ENCODE results near the gene AJAP1.

AJAP1 gene

DNA sequence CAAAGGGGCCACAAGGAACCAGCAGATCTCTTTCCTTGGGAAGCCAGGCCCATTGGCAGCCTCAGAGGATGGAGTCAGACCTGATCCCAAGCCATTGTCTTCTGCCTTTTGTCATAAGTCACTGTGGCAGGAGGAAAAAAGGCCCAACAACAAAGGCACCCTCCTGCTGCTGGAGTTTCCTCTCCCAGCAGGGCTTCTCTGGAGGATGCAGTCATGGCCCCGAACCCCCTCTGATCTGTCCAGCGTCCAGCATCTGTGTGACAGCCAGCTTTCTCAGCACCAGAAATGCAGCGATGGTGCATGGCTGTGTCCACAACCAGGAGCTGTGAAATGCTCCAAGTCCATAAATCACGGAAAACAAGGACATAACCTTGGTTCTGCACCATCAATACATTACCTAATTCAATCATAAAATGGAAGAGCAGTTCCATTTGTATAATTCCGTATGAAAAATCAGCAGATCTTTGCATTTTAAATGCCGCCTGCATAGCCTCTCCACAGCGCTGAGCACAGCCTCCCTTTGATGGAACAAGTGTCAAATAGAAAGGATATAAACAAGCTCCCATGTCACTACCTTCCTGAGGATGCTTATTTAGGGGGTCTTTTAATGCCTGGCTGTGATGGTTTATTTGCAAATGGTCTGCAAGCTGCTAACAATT lies 30.6 kb downstream of the AJAP1 start:
- no peak for DNase-seq

DNA sequence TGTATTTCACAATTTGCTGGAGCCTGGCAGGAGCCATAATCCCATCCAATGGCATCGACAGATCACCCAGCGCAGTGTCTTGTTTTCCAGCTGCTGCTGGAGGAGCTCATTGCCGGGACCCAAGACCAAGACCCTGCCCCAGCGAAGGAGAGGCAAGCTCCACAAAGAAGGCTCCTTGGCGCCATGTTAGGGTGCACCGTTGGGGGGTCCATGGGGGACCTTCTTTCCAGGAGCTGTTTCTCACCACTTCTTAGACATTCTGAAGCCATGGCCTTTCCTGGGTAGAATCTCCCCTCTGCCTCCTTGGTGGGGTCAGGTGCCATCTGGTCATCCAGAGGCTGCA lies 31.1 kb downstream of the AJAP1 start:
- DNase-seq, result no peak

- no peak for DNase-seq
These were observed 33.5 kb downstream of the AJAP1 start for GRCh38 chr1:4687943-4688342.

GRCh38 chr1:4689271-4689935 lies 35.0 kb downstream of the AJAP1 start:
- DNase-seq, result no peak

DNA sequence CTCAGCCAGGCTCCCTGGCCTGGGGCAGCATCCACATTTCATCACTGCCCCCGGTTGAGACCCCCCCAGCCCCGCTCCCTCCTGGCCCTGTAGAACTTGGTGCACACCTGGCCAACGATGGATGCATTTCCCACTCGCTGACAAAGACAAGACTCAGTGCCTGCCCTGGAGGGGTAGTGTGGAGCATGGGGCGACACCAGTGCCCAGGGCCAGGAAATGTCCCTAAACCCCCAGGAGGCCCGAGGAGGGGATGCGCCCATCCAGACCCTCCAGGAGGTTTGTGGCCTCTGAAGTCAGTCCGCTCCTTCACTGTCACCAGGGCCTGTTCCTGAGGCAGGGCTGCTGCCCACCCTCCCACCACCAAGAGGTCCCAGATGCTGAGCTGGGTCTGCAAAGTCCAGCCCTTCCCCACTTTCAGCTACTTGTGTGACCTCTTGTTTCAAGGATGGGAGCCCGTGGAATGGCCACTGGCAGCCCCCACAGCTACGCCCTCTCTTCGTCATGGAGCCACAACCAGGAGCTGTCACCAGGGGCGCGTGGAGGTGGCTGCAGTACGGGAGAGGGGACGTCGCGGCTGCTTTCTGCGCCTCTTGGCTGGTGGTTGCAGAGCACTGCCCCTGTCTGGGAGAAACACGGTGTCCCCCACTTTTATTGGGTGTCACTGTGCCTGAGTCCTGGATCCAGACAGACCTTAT lies 35.7 kb downstream of the AJAP1 start:
- DNase-seq, result no peak

DNA sequence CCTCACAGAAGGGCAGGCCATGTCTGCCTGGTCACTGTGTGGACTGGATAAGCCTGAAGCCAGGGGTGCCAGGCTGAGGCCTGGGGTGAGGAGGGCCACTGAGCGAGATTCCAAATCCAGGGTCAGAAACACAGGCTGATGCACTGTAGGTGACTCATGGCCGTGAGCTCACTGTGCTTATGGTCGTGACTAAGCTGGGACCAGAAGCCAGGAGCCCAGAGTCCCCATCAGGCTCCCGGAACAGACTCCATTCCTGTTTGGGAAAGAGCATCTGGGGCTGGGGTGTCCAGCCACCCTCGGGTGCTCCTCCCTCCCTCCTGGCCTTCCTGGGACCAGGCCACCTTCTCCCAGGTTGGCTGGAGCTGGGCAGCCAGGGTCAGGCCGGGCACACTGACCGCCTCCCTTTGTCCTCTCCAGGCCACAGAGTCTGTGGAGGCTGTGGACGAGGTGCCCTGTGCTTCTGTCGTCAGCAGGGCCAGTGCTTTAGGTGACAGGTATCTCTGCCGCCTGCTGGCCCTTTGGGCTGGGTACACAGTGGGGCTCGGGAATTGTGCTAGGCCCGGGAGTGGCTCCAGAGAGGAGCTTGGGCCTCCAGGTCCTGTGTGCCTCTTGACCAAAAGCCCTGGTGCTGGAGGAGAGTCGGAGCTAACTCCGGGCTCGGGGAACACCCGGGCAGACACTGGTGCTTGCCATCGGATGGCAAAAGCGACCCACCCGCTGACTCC lies 36.7 kb downstream of the AJAP1 start:
- no peak for DNase-seq

- no peak for DNase-seq
These were observed 37.5 kb downstream of the AJAP1 start for GRCh38 chr1:4691766-4692405.

GRCh38 chr1:4692437-4692836 lies 38.0 kb downstream of the AJAP1 start:
- DNase-seq, result no peak

- DNase-seq, result no peak
These were observed 38.9 kb downstream of the AJAP1 start for GRCh38 chr1:4693331-4693730.

GRCh38 chr1:4693891-4694290 lies 39.5 kb downstream of the AJAP1 start:
- DNase-seq, result no peak

DNA sequence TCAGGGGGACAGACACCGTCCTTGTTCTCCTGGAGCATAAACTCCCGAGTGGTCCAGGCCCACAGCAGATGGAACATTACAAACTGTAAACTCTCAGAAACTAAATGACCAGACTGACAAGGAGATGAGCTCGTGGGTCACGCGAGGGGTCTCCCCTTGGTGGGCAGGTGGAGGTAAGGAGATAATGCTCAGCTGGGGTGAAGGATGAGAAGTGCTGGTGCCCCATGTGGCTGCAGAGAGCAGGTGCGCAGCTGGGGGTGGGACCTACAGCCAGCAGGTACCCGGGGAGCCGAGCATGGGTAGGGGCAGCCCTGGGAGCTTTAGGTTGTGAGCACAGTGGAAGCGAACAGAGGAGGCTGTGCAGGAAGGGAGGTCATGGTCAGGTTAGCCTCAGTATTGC lies 40.1 kb downstream of the AJAP1 start:
- DNase-seq, result no peak

DNA sequence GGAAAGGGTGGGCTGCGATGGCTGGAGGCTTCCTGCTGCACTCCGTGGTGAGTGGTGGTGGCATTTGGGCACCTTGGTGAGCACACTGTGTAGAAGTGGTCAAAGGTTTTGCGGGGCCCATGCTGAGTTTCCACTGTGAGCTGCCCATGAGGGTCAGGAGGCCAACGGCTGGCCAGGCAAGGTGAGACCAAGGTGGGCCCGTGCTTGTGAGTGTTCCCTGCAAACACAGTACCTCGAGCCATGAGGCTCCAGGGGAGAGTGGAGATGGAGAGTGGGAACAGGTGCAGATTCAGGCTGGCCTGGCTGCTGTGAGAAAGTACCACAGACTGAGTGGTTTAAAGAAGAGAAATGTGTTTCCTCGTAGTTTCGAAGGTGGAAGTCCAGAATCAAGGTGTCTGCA lies 40.8 kb downstream of the AJAP1 start:
- DNase-seq, result no peak

DNA sequence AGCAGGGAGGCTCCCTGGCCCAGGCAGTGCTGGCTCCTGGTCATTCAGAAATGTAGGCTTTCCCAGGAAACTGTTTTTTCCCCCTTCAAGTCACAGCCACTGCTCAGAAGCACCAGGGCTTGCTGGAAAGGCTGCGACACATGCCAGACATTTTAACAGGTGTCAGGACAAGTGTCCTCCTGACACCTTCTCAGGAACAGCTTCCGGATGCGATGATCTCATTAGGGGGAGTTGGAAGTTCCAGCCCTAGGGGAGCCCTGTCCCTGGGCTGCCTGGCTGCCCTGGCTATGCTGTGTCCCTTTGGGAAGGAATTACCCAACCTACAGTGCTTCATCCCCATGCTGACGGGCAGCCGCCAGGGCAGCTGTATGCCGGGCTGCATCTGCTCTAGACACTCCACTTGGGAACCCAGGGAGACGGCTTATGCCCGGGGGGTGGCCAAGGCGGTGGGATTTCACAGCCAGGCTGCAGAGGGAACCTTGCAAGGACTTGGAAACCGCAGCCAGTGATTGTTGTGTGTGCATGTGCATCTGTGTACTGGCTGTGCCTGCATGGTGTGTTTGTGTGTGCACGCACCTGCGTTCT lies 41.8 kb downstream of the AJAP1 start:
- no peak for DNase-seq

- DNase-seq, result no peak
These were observed 42.3 kb downstream of the AJAP1 start for GRCh38 chr1:4696753-4697152.

GRCh38 chr1:4697801-4698200 lies 43.4 kb downstream of the AJAP1 start:
- DNase-seq, result no peak

DNA sequence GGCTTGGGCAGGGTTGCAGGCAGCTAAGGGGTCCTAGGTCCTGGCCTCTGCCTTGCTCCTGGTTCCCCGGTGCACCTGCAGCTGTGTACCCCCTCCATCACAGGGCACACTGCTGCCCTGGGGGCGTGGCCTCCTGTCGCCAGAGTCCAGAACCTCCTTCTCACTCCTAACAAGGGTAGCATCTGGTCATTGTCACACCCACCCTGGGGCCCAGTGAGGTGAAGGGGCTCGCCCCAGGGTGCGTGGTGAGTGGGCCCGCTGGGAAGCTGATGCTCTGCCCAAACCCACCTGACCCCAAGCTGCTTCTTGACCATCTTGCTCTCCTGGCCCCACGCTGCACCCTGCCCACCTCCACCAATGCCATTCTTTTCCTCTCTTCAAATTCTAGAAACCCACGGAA lies 44.5 kb downstream of the AJAP1 start:
- no peak for DNase-seq

GRCh38 chr1:4699376-4700301 lies 45.2 kb downstream of the AJAP1 start:
- no peak for DNase-seq

DNA sequence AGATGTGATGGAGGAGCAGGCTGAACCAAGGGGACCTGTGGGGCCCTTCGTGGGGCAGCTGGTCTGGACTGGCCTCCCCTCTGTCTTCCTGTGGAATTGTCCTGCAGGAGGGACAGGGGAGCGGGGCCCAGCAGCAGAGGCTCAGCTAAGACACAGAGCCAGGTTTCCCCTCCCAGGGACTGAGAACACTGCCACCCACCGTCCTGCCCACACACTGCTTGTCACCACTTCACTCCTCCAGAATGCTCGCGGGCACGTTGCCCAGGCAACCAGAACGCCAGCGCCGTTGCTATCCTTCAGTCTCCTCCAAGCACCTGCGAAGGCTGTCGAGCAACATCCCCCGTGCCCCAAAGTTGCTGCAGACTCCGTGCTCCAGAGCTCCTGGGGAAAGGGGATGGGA lies 46.4 kb downstream of the AJAP1 start:
- no peak for DNase-seq

- no peak for DNase-seq
These were observed 46.9 kb downstream of the AJAP1 start for GRCh38 chr1:4701276-4701675.

DNA sequence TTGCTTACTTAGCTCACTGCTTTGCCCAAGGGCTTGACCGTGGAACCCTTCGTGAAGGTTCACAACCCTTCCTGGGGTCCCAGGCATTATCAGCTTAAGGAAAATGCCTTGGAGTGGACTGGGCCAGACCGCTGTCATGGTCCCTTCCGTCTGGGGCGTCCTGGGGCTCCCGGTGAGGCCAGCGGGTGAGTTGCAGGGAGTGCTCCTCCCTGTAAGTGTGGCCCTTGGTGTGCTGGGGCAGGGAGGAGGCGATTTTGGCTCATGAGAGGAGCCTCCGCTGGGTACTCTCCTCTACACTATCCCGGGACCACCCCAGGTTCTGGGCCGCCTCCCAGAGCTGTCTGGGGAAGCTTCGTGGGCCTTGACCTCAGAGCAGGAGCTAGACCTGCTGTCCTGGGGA lies 48.1 kb downstream of the AJAP1 start:
- DNase-seq, result no peak

DNA sequence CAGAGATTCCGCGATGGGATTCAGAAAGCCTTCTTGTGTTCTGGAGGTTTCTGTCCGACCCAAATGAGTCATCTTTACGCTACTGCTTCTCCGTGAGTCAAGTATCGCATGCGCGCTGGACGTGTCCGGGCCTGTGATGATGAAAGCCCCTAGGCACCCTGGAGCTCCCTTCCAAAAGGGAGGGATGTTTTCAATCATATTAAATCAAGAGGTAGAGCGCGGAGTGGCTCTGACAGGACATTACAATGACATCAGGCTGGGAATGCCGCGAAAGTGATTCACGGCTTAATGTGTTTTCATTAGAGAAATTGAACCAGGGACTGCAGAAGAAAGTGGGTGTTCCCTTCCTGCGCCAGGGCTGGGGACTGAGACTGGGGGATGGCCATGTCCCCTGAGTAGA lies 48.5 kb downstream of the AJAP1 start:
- no peak for DNase-seq

- DNase-seq, result no peak
These were observed 49.2 kb downstream of the AJAP1 start for GRCh38 chr1:4703646-4704045.
